ENCODE measurements around the gene HBA2.
"Not testable (repeated sequence)": the region's sequence is repeated elsewhere in the genome, so short reads cannot be mapped to it uniquely, and the experiment has no call there.

Gene HBA2

DNA sequence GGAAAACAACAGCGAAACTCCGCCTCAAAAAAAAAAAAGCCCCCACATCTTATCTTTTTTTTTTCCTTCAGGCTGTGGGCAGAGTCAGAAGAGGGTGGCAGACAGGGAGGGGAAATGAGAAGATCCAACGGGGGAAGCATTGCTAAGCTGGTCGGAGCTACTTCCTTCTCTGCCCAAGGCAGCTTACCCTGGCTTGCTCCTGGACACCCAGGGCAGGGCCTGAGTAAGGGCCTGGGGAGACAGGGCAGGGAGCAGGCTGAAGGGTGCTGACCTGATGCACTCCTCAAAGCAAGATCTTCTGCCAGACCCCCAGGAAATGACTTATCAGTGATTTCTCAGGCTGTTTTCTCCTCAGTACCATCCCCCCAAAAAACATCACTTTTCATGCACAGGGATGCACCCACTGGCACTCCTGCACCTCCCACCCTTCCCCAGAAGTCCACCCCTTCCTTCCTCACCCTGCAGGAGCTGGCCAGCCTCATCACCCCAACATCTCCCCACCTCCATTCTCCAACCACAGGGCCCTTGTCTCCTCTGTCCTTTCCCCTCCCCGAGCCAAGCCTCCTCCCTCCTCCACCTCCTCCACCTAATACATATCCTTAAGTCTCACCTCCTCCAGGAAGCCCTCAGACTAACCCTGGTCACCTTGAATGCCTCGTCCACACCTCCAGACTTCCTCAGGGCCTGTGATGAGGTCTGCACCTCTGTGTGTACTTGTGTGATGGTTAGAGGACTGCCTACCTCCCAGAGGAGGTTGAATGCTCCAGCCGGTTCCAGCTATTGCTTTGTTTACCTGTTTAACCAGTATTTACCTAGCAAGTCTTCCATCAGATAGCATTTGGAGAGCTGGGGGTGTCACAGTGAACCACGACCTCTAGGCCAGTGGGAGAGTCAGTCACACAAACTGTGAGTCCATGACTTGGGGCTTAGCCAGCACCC, 2.6 kb downstream of the HBA2 start:
- no peak for DNase-seq (ENCODE audit: low spot score)

DNA sequence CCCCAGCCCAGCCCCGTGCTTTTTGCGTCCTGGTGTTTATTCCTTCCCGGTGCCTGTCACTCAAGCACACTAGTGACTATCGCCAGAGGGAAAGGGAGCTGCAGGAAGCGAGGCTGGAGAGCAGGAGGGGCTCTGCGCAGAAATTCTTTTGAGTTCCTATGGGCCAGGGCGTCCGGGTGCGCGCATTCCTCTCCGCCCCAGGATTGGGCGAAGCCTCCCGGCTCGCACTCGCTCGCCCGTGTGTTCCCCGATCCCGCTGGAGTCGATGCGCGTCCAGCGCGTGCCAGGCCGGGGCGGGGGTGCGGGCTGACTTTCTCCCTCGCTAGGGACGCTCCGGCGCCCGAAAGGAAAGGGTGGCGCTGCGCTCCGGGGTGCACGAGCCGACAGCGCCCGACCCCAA, 3.3 kb downstream of the HBA2 start:
- not testable (repeated sequence) for DNase-seq (ENCODE audit: low spot score)

DNA sequence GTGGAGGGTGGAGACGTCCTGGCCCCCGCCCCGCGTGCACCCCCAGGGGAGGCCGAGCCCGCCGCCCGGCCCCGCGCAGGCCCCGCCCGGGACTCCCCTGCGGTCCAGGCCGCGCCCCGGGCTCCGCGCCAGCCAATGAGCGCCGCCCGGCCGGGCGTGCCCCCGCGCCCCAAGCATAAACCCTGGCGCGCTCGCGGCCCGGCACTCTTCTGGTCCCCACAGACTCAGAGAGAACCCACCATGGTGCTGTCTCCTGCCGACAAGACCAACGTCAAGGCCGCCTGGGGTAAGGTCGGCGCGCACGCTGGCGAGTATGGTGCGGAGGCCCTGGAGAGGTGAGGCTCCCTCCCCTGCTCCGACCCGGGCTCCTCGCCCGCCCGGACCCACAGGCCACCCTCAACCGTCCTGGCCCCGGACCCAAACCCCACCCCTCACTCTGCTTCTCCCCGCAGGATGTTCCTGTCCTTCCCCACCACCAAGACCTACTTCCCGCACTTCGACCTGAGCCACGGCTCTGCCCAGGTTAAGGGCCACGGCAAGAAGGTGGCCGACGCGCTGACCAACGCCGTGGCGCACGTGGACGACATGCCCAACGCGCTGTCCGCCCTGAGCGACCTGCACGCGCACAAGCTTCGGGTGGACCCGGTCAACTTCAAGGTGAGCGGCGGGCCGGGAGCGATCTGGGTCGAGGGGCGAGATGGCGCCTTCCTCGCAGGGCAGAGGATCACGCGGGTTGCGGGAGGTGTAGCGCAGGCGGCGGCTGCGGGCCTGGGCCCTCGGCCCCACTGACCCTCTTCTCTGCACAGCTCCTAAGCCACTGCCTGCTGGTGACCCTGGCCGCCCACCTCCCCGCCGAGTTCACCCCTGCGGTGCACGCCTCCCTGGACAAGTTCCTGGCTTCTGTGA, 4.1 kb downstream of the HBA2 start, which contains the start of gene HBA1:
TSS of gene HBA1 (plus strand) at position 204 of the 906 bp plus-strand sequence. CDS start at position 241, 37 bp downstream.
- DNase-seq (ENCODE audit: low spot score), result not testable (repeated sequence)

DNA sequence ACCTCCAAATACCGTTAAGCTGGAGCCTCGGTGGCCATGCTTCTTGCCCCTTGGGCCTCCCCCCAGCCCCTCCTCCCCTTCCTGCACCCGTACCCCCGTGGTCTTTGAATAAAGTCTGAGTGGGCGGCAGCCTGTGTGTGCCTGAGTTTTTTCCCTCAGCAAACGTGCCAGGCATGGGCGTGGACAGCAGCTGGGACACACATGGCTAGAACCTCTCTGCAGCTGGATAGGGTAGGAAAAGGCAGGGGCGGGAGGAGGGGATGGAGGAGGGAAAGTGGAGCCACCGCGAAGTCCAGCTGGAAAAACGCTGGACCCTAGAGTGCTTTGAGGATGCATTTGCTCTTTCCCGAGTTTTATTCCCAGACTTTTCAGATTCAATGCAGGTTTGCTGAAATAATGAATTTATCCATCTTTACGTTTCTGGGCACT, 4.7 kb downstream of the HBA2 start:
- DNase-seq (ENCODE audit: low spot score), result no peak

DNA sequence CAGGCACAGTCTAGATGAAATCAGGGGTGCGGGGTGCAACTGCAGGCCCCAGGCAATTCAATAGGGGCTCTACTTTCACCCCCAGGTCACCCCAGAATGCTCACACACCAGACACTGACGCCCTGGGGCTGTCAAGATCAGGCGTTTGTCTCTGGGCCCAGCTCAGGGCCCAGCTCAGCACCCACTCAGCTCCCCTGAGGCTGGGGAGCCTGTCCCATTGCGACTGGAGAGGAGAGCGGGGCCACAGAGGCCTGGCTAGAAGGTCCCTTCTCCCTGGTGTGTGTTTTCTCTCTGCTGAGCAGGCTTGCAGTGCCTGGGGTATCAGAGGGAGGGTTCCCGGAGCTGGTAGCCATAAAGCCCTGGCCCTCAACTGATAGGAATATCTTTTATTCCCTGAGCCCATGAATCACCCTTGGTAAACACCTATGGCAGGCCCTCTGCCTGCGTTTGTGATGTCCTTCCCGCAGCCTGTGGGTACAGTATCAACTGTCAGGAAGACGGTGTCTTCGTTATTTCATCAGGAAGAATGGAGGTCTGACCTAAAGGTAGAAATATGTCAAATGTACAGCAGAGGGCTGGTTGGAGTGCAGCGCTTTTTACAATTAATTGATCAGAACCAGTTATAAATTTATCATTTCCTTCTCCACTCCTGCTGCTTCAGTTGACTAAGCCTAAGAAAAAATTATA, 5.4 kb downstream of the HBA2 start:
- DNase-seq (ENCODE audit: low spot score), result no peak

DNA sequence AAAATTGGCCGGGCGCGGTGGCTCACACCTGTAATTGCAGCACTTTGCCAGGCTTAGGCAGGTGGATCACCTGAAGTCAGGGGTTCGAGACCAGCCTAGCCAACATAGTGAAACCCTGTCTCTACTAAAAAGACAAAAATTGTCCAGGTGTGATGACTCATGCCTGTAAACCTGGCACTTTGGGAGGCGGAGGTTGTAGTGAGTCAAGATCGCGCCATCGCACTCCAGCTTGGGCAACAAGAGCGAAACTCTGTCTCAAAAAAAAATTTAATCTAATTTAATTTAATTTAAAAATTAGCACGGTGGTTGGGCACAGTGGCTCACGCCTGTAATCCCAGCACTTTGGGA, 6.0 kb downstream of the HBA2 start:
- DNase-seq (ENCODE audit: low spot score), result no peak

DNA sequence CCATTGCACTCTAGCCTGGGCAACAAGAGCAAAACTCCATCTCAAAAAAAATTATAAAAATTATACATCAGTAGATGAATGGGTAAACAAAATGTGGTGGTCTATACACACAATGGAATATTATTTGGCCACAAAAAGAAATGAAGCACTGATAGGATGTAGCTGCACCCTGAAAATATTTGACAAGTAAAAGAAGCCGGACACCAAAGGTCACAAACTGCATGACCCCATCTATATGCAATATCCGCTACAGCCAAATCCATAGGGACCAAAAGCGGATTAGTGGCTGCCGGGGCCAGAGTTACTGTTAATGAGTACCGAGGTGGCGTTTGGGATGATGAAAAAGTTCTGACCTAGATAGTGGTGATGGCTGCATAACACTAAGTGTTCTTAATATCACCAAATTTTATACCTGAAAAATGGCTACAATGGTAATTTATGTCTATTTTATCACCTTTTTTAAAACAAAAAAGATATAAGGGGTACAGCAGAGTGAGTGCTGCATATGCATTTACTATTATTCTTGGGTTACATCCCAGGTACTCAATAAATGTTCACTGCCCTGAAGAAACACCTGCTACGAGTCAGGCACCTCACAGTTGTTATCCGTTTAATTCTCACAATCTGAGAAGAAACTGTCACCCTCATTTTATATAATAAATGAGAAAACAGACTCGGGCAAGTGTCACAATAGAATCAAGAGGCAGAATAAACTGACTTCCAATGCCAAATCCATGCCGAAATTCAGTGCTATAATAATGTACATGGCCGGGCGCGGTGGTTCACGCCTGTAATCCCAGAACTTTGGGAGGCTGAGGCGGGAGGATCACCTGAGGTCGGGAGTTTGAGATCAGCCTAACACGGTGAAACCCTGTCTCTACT, 6.8 kb downstream of the HBA2 start:
- DNase-seq (ENCODE audit: low spot score), result no peak

DNA sequence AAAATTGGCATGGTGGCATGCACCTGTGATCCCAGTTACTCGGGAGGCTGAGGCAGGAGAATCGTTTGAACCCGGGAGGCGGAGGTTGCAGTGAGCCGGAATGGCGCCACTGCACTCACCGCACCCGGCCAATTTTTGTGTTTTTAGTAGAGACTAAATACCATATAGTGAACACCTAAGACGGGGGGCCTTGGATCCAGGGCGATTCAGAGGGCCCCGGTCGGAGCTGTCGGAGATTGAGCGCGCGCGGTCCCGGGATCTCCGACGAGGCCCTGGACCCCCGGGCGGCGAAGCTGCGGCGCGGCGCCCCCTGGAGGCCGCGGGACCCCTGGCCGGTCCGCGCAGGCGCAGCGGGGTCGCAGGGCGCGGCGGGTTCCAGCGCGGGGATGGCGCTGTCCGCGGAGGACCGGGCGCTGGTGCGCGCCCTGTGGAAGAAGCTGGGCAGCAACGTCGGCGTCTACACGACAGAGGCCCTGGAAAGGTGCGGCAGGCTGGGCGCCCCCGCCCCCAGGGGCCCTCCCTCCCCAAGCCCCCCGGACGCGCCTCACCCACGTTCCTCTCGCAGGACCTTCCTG, 7.5 kb downstream of the HBA2 start, which contains the start of gene HBQ1:
TSS of gene HBQ1 (plus strand) at position 359 of the 575 bp plus-strand sequence. CDS start at position 387, 28 bp downstream.
- peak; percentile 86 for DNase-seq (ENCODE audit: low spot score)

DNA sequence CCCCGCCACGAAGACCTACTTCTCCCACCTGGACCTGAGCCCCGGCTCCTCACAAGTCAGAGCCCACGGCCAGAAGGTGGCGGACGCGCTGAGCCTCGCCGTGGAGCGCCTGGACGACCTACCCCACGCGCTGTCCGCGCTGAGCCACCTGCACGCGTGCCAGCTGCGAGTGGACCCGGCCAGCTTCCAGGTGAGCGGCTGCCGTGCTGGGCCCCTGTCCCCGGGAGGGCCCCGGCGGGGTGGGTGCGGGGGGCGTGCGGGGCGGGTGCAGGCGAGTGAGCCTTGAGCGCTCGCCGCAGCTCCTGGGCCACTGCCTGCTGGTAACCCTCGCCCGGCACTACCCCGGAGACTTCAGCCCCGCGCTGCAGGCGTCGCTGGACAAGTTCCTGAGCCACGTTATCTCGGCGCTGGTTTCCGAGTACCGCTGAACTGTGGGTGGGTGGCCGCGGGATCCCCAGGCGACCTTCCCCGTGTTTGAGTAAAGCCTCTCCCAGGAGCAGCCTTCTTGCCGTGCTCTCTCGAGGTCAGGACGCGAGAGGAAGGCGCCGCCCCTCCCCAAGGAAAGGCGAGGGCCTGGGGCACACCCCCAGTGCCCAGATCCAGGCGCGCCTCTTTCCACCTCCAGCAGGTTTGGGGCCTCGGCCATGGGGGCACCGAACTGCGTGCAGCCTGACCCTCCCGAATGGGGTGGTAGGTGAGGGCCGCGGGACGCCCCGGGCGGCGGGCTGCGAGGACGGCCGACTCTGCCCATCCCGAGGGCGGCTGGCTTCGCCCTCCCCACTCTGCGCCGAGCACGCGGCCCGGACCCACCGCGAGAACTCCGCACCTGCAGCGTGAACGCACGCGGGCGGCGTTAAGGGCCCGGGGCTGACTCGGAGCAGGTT, 8.2 kb downstream of the HBA2 start:
- DNase-seq (ENCODE audit: low spot score), result peak; percentile 95

DNA sequence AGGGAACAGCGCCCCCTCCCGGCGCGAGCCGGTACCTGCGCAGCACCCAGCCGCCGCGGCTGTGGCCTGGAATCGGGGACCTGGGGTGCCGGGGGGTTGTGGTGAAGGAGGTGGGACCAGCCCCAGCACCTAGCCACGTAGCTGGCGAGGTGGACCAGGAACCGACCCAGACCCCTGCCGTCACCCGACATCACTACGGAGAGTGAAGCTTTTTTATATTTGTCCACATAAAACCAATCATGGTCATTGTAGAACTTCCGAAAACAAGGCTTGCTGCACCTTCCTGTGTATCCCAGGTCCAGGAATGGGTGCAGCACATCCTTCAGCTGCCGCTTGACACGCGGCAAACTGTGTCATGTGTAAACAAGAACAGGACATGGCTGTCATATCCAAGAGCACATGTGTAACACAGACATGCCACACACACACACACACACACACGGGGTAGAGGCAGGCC, 8.9 kb downstream of the HBA2 start:
- no peak for DNase-seq (ENCODE audit: low spot score)

DNA sequence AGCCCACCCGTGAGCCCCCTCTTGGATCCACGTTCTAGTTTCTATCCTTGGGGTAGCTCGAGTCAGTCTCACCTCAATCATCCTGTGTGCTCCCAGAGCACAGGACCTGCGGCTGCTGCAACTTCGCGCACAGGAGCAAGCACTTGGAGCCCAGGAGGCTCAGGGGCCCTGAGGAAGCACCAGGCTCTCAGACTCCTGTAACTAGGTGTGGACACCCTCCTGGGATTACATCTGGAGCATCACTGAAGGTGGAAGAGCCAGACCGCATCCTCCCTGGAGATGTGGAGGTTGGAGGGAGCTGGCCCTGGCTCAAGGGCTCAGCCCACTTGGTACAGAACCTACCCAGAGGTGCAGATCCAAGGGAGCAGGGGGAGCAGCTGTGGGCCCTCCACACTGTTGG, 10.3 kb downstream of the HBA2 start:
- DNase-seq (ENCODE audit: low spot score), result no peak

DNA sequence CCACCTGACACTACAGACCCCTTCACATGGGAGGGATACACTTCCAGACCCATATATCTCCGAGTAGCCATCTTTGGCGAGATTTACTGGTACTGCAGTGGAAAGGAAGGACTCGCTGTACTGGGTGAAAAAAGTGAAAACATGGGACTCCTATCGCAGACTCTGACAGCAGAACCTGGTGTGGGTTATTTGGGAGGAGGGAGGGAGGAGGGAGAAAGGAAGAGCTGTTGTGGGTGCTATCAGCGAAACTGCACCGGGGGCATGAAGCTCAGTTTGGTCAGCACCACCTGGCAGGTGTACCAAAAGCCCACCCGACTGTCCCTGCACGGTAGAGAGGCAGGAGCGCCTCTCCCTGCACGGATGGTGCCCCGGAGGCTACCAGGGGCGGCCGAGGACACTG, 12.5 kb downstream of the HBA2 start:
- no peak for DNase-seq (ENCODE audit: low spot score)

DNA sequence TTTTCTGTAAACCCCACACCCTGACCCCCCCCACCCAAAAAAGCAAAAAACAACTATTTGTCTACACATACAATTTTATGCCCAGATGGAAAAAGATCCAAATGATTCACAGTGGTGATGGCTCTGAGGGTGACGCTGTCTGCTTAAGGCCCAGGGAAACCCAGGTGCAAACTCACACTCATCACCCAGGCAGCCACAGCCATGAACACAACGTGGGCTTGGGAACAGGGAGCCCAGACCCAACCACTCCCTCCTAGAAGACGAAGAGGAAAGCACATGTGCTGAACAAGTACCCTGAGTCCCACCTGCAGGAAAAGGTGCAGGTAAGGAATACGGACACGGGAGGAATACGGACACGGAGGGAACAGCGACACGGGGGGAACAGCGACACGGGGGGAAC, 13.0 kb downstream of the HBA2 start:
- no peak for DNase-seq (ENCODE audit: low spot score)

DNA sequence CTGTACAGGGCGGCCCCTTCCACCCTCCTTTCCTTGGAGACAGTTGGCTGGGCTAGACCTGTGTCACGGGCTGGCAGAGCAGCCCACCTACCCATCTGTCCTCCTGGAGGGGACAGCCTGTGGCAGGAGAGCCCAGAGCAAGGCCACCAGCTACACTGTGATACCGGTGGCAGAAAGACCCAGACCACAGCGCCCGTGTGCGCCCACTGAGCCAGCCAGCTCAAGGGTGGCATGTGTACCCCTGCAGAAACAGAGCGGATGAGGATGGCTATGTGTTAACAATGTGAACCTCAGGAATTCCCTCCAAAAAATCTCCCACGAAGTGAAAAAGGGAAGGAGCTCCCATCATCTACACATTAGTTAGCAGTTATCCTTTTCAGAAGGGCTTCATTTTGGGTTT, 14.7 kb downstream of the HBA2 start:
- no peak for DNase-seq (ENCODE audit: low spot score)

DNA sequence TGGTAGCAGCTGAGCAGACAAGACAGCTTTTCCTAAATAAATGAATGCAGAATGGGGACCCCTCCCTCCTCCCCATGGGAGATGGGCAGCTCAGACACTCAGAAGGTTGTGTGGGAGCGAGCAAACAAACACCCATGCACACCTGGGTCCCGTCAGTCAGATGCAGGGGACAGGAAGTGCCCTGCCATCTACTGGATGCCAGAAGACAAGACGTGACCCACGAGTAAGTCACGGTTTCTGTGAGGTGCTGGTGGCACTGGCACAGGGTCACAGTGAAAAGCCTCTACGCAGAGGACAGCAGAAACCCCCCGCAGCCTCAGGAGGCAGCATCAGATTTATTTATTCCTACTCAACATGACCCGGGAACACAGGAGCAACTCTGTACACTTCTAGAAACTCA, 16.0 kb downstream of the HBA2 start:
- DNase-seq (ENCODE audit: low spot score), result peak; percentile 39

DNA sequence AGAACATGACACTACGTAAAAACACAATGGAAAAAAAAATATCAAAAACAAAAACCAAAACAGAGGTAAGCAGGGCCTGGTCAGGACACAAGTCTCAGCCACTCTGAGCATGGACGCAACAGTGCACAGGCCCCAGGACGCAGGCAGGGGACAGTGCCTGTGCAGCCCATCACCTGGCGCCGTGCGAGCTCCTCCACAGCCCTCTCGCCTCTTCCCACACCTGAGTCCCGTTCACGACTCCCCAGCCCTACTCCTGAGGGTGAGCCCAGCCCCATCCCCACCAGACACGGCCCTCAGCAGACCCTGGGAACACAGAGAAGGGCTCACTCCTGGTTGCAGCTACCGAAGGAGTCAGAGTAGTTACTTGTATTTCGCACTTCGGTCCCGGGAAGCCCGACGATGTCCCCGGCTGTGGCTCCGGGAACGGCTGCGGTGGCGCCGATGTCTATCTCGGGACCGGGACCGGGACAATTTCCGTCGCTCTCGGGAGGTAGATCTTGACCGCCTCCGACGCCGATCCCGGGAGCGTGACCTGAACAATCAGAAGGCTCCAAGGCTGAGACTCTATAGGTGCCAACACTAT, 17.0 kb downstream of the HBA2 start:
- DNase-seq (ENCODE audit: low spot score), result no peak

DNA sequence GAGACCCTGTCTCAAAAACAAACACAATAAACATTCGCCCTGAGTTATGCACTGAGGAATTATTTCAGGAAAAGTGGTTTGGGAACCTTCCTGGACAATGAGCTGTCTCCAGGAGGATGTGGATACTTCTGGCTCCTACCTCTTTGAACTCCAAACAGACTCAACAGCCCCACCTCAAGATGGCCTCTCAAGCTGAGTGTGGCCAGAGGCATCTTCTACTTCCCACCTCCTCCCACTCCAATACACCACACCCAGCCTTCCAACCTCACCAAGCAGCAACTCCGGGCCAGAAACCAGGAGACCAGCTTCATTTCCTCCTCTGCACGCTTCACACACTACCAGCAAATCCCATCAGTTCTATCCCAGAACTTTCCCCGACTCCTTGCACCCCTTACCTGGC, 19.2 kb downstream of the HBA2 start:
- DNase-seq (ENCODE audit: low spot score), result no peak

DNA sequence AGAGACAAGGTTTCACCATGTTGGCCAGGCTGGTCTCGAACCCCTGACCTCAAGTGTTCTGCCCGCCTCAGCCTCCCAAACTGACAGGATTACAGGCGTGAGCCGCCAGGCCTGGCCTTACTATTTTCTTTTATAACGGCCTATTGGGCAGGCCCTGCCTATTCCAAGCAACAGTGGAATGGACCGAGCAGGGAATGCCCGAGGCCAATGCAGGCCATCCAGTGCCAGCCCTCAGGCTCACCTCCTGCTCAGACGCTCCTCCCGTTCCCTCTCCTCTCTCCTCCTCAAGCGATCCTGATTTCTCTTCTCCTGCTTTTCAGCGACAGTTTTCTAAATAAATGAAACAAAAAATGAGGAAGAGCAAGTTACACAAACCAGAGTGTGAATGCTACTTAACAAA, 20.0 kb downstream of the HBA2 start:
- DNase-seq (ENCODE audit: low spot score), result no peak

DNA sequence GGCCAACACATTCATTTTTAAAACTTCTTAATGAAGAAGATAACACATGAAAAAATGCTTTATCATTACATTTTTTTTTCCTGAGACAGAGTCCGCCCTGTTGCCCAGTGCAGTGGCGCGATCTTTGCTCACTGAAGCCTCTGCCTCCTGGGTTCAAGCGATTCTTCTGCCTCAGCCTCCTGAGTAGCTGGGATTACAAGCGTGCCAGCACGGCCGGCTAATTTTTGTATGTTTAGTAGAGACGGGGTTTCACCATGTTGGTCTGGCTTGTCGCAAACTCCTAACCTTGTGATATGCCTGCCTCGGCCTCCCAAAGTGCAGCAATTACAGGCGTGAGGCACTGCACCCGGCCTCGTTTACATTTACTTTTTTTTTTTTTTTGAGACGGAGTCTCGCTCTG, 20.8 kb downstream of the HBA2 start:
- no peak for DNase-seq (ENCODE audit: low spot score)
